Mesothelial cell of epicardium (in vitro differentiated cells): ENCODE measurements around the gene PHRF1. TPM values are rescaled to one million over a fixed set of nuclear protein-coding genes. Genes with fewer than 3 reads are reported as not detected.
"Not testable (repeated sequence)": the region's sequence is repeated elsewhere in the genome, so short reads cannot be mapped to it uniquely, and the experiment has no call there.

ENCODE experiments used
- DNase-seq, 2 experiments: peaks; one replicate each; pipeline ENCODE4 v3.0.0; 2021; ENCODE audit warnings: low spot score in 2 of 2; ENCODE audit not compliant: unreplicated experiment in 2 of 2
- H3K27ac Mint-ChIP-seq: 2 replicates; pipeline ENCODE4 v1.8.0; 2021; ENCODE audit warnings: mixed read lengths
- H3K27me3 Mint-ChIP-seq: 2 replicates; pipeline ENCODE4 v1.8.0; 2021; ENCODE audit warnings: low read depth, mixed read lengths
- H3K36me3 Mint-ChIP-seq: 2 replicates; pipeline ENCODE4 v1.8.0; 2021; ENCODE audit warnings: mixed read lengths
- H3K4me1 Mint-ChIP-seq: 2 replicates; pipeline ENCODE4 v1.8.0; 2021; ENCODE audit warnings: mixed read lengths
- H3K4me3 Mint-ChIP-seq: 2 replicates; pipeline ENCODE4 v1.8.0; 2021; ENCODE audit warnings: mild to moderate bottlenecking, moderate library complexity, mixed read lengths
- H3K9me3 Mint-ChIP-seq: 2 replicates; pipeline ENCODE4 v1.8.0; 2021; ENCODE audit warnings: mixed read lengths
- CTCF ChIP-seq: fragments of 200-600 bp; sonication (generic); IDR thresholded peaks from one replicate; pipeline ENCODE4 v1.5.0; 2021; ENCODE audit warnings: antibody characterized with exemption; ENCODE audit not compliant: unreplicated experiment
- total RNA-seq: library from RNA; stranded (reverse); gene quantifications from 3 replicates; pipeline ENCODE4 v1.2.1, GENCODE V29; 2021

PHRF1 gene
- total RNA-seq, 1 donor from 2014 or later, result 51.1 TPM

- Mint-ChIP-seq H3K36me3 (no peaks in the 10 kb centered on the region), H3K9me3 (no peaks in the 10 kb centered on the region), H3K4me1 (peaks cover 37% of the 10 kb centered on the region), H3K27ac (peak overlapping the region; percentile 64), H3K27me3 (no peaks in the 10 kb centered on the region), H3K4me3 (peak overlapping the region; percentile 82)
- no peak for TF ChIP-seq CTCF
- no peak for DNase-seq
These were observed 8.5 kb upstream of the PHRF1 start for GRCh38 chr11:567629-568292.

GRCh38 chr11:568306-569157 is 7.7 kb upstream of the PHRF1 start:
- H3K27ac Mint-ChIP-seq, result peak overlapping the region; percentile 53
- H3K4me3 Mint-ChIP-seq, result peak overlapping the region; percentile 71
- no peaks in the 10 kb centered on the region for H3K9me3 Mint-ChIP-seq
- H3K36me3 Mint-ChIP-seq, result no peaks in the 10 kb centered on the region
- TF ChIP-seq CTCF, result no peak
- no peaks in the 10 kb centered on the region for H3K27me3 Mint-ChIP-seq
- H3K4me1 Mint-ChIP-seq, result peaks cover 41% of the 10 kb centered on the region
- DNase-seq, result peak; percentile 93 to 94

- no peaks in the 10 kb centered on the region for H3K9me3 Mint-ChIP-seq
- H3K27ac Mint-ChIP-seq, result peak overlapping the region; percentile 53
These were observed 6.9 kb upstream of the PHRF1 start for GRCh38 chr11:569158-569885.

GRCh38 chr11:571802-572185 is 4.5 kb upstream of the PHRF1 start:
- TF ChIP-seq CTCF, result no peak
- peaks cover 4% of the 10 kb centered on the region for H3K27me3 Mint-ChIP-seq
- no peak overlapping the region for H3K27ac Mint-ChIP-seq
- peaks cover 38% of the 10 kb centered on the region for H3K4me1 Mint-ChIP-seq
- H3K9me3 Mint-ChIP-seq, result no peaks in the 10 kb centered on the region
- no peak for DNase-seq
- H3K4me3 Mint-ChIP-seq, result no peak overlapping the region
- no peaks in the 10 kb centered on the region for H3K36me3 Mint-ChIP-seq

More at GRCh38 chr11:569158-569885, 6.9 kb upstream of the PHRF1 start:
- peaks cover 39% of the 10 kb centered on the region for H3K4me1 Mint-ChIP-seq
- no peaks in the 10 kb centered on the region for H3K36me3 Mint-ChIP-seq
- TF ChIP-seq CTCF, result no peak
- no peak for DNase-seq
- no peaks in the 10 kb centered on the region for H3K27me3 Mint-ChIP-seq
- H3K4me3 Mint-ChIP-seq, result peak overlapping the region; percentile 71

- no peak for TF ChIP-seq CTCF
- H3K27me3 Mint-ChIP-seq, result peaks cover 4% of the 10 kb centered on the region
- DNase-seq, result no peak
- no peaks in the 10 kb centered on the region for H3K9me3 Mint-ChIP-seq
- no peaks in the 10 kb centered on the region for H3K36me3 Mint-ChIP-seq
- peak overlapping the region; percentile 85 for H3K4me3 Mint-ChIP-seq
- H3K4me1 Mint-ChIP-seq, result peaks cover 42% of the 10 kb centered on the region
- H3K27ac Mint-ChIP-seq, result peak overlapping the region; percentile 58
These were observed 3.0 kb upstream of the PHRF1 start for GRCh38 chr11:573146-573759.

GRCh38 chr11:574031-574570 is 2.2 kb upstream of the PHRF1 start:
- H3K9me3 Mint-ChIP-seq, H3K36me3 Mint-ChIP-seq, H3K27me3 Mint-ChIP-seq, DNase-seq: not testable (repeated sequence)
- peak overlapping the region; percentile 85 for H3K27ac Mint-ChIP-seq
- peak overlapping the region; percentile 85 for H3K4me3 Mint-ChIP-seq
- H3K4me1 Mint-ChIP-seq, result peaks cover 48% of the 10 kb centered on the region
